GM23338 (cell line): ENCODE results near the gene TRAF1. TPM values are rescaled to one million over a fixed set of nuclear protein-coding genes. Genes with fewer than 3 reads are reported as not detected.

ENCODE experiments used
- ATAC-seq: fragments of 200-7000 bp; cut with Tn5 transposase; 3 replicates; pipeline ENCODE4 v1.9.1; 2020
- DNase-seq: peaks from one replicate; pipeline ENCODE4 v3.0.0-alpha.2; 2015; ENCODE audit warnings: low spot score
- H2AFZ ChIP-seq: fragments of 200-600 bp; sonication (generic); 2 replicates; pipeline ENCODE4 v1.8.0; 2016; ENCODE audit warnings: antibody characterized with exemption, mild to moderate bottlenecking, moderate library complexity
- H3F3A ChIP-seq: fragments of 200-600 bp; sonication (generic); replicated peaks from 2 replicates; pipeline ENCODE4 v1.8.0; 2017; ENCODE audit warnings: antibody characterized with exemption, mixed run types, low read depth
- H3K27ac ChIP-seq: fragments of 200-600 bp; sonication (generic); 2 replicates; pipeline ENCODE4 v1.6.1; 2016; ENCODE audit warnings: low read depth
- H3K27me3 ChIP-seq: fragments of 200-600 bp; sonication (generic); 2 replicates; pipeline ENCODE4 v1.8.0; 2016; ENCODE audit warnings: mild to moderate bottlenecking, mixed run types, moderate library complexity; ENCODE audit not compliant: insufficient read depth
- H3K36me3 ChIP-seq: fragments of 200-600 bp; sonication (generic); 2 replicates; pipeline ENCODE4 v1.8.0; 2016; ENCODE audit warnings: mild to moderate bottlenecking; ENCODE audit not compliant: insufficient read depth
- H3K4me1 ChIP-seq: fragments of 200-600 bp; sonication (generic); 2 replicates; pipeline ENCODE4 v1.8.0; 2016; ENCODE audit warnings: mild to moderate bottlenecking, moderate library complexity; ENCODE audit not compliant: insufficient read depth
- H3K4me2 ChIP-seq: fragments of 200-600 bp; sonication (generic); 2 replicates; pipeline ENCODE4 v1.7.1; 2017; ENCODE audit warnings: mixed run types
- H3K4me3 ChIP-seq: fragments of 200-600 bp; sonication (generic); 2 replicates; pipeline ENCODE4 v1.6.1; 2016; ENCODE audit warnings: mixed run types
- H3K79me2 ChIP-seq: fragments of 200-600 bp; sonication (generic); replicated peaks from 2 replicates; pipeline ENCODE4 v1.8.0; 2017; ENCODE audit warnings: mild to moderate bottlenecking; ENCODE audit not compliant: insufficient read depth
- H3K9me2 ChIP-seq: fragments of 200-600 bp; sonication (generic); 2 replicates; pipeline ENCODE4 v1.8.0; 2017; ENCODE audit not compliant: insufficient read depth
- H4K20me1 ChIP-seq: fragments of 200-600 bp; sonication (generic); replicated peaks from 2 replicates; pipeline ENCODE4 v1.8.0; 2017; ENCODE audit warnings: mild to moderate bottlenecking; ENCODE audit not compliant: insufficient read depth
- H3K27ac Mint-ChIP-seq: 2 replicates; pipeline ENCODE4 v1.8.0; 2020; ENCODE audit warnings: inconsistent platforms, mild to moderate bottlenecking, moderate library complexity, mixed read lengths
- H3K27me3 Mint-ChIP-seq: 3 replicates; pipeline ENCODE4 v1.8.0; 2022; ENCODE audit warnings: low read depth, mild to moderate bottlenecking, moderate library complexity, mixed read lengths, inconsistent platforms; ENCODE audit not compliant: insufficient read depth, poor library complexity
- H3K36me3 Mint-ChIP-seq: 3 replicates; pipeline ENCODE4 v1.8.0; 2021; ENCODE audit warnings: low read depth, mild to moderate bottlenecking, inconsistent platforms, moderate library complexity, mixed read lengths
- H3K4me1 Mint-ChIP-seq: 3 replicates; pipeline ENCODE4 v1.8.0; 2020; ENCODE audit warnings: mild to moderate bottlenecking, inconsistent platforms, mixed read lengths
- H3K4me3 Mint-ChIP-seq: 3 replicates; pipeline ENCODE4 v1.8.0; 2021; ENCODE audit warnings: moderate library complexity, mild to moderate bottlenecking, inconsistent platforms, mixed read lengths
- H3K9me3 Mint-ChIP-seq: 3 replicates; pipeline ENCODE4 v1.8.0; 2020; ENCODE audit warnings: moderate library complexity, mild to moderate bottlenecking, inconsistent platforms, mixed read lengths
- EZH2phosphoT487 ChIP-seq: fragments of 200-600 bp; sonication (generic); IDR thresholded peaks from one replicate; pipeline ENCODE4 v1.8.1; 2018; ENCODE audit warnings: antibody characterized with exemption; ENCODE audit not compliant: unreplicated experiment
- POLR2AphosphoS5 ChIP-seq: IDR thresholded peaks from 2 replicates; pipeline ENCODE4 v1.6.1; 2016; ENCODE audit warnings: antibody characterized with exemption, low read depth
- ZNF114 ChIP-seq: fragments of 250-450 bp; sonication (Bioruptor Pico); IDR thresholded peaks from 2 replicates; pipeline ENCODE4 v1.5.0; 2020; ENCODE audit warnings: mild to moderate bottlenecking, moderate library complexity
- ZNF331 ChIP-seq: fragments of 250-450 bp; sonication (Bioruptor Pico); IDR thresholded peaks from 2 replicates; pipeline ENCODE4 v1.5.0; 2020; ENCODE audit warnings: low read depth, mild to moderate bottlenecking, moderate library complexity
- polyA plus RNA-seq: library from polyadenylated mRNA; unstranded; fragments of >200 nt; fragmentation: Nextera tagmentation; extraction: Ambion mirVana; gene quantifications from 2 replicates; pipeline ENCODE4 v1.2.1, GENCODE V29; 2016
- total RNA-seq: library from RNA; depleted of rRNA; stranded (reverse); fragments of >200 nt; shearing (Covaris generic); gene quantifications from 2 replicates; pipeline ENCODE4 v1.2.3, GENCODE V29; 2014
- TF ChIP-seq, protein P1 (sequence below): fragments of 250-450 bp; sonication (Bioruptor Pico); IDR thresholded peaks from 2 replicates; pipeline ENCODE4 v1.5.0; 2020; ENCODE audit warnings: mild to moderate bottlenecking, moderate library complexity

Gene TRAF1
- total and polyA plus RNA-seq, 2 experiments from 2014 or later = 0.39 to 1.4 TPM

DNA sequence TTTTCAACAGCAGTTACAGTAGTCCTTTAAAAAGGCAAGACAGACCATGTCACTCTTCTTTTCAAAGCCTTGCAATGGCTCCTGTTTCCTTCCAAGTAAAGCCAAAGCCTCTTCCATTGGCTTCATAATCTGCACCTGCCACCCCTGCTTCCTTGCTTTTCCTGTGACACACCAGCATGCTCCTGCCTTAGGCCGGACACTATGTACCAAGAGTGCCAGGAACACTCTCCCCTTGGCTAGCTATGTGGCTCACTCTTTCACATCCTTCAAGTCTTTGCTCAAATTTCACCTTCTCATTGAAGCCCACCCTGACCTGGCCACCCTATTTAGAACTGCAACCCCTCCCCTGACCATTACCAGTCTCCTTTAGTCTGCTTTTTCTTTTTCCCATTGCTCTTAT lies 22.2 kb upstream of the TRAF1 start:
- Mint-ChIP-seq H3K4me3 (no peak overlapping the region), H3K27me3 (peaks cover 3% of the 10 kb centered on the region), H3K36me3 (no peaks in the 10 kb centered on the region), H3K9me3 (no peaks in the 10 kb centered on the region), H3K4me1 (peaks cover 16% of the 10 kb centered on the region; the same call in 2 of the 3 replicates), H3K27ac (no peak overlapping the region)
- ATAC-seq (no peak), DNase-seq (no peak)
- Histone ChIP-seq H3K4me3 (no peak overlapping the region), H3F3A (0 out of 2 replicates have a peak, but pooled peaks cover 4% of the 10 kb centered on the region), H3K4me1 (peaks cover 18% of the 10 kb centered on the region), H3K9me2 (no peaks in the 10 kb centered on the region), H3K27ac (no peak overlapping the region), H3K27me3 (no peaks in the 10 kb centered on the region), H3K36me3 (no peaks in the 10 kb centered on the region), H2AFZ (no peak overlapping the region), H4K20me1 (no peaks in the 10 kb centered on the region), H3K79me2 (no peaks in the 10 kb centered on the region), H3K4me2 (no peak overlapping the region)
- no peak for TF ChIP-seq EZH2phosphoT487
- no peak for TF ChIP-seq ZNF114 (CRISPR knock-in tag)
- TF ChIP-seq, protein P1, sequence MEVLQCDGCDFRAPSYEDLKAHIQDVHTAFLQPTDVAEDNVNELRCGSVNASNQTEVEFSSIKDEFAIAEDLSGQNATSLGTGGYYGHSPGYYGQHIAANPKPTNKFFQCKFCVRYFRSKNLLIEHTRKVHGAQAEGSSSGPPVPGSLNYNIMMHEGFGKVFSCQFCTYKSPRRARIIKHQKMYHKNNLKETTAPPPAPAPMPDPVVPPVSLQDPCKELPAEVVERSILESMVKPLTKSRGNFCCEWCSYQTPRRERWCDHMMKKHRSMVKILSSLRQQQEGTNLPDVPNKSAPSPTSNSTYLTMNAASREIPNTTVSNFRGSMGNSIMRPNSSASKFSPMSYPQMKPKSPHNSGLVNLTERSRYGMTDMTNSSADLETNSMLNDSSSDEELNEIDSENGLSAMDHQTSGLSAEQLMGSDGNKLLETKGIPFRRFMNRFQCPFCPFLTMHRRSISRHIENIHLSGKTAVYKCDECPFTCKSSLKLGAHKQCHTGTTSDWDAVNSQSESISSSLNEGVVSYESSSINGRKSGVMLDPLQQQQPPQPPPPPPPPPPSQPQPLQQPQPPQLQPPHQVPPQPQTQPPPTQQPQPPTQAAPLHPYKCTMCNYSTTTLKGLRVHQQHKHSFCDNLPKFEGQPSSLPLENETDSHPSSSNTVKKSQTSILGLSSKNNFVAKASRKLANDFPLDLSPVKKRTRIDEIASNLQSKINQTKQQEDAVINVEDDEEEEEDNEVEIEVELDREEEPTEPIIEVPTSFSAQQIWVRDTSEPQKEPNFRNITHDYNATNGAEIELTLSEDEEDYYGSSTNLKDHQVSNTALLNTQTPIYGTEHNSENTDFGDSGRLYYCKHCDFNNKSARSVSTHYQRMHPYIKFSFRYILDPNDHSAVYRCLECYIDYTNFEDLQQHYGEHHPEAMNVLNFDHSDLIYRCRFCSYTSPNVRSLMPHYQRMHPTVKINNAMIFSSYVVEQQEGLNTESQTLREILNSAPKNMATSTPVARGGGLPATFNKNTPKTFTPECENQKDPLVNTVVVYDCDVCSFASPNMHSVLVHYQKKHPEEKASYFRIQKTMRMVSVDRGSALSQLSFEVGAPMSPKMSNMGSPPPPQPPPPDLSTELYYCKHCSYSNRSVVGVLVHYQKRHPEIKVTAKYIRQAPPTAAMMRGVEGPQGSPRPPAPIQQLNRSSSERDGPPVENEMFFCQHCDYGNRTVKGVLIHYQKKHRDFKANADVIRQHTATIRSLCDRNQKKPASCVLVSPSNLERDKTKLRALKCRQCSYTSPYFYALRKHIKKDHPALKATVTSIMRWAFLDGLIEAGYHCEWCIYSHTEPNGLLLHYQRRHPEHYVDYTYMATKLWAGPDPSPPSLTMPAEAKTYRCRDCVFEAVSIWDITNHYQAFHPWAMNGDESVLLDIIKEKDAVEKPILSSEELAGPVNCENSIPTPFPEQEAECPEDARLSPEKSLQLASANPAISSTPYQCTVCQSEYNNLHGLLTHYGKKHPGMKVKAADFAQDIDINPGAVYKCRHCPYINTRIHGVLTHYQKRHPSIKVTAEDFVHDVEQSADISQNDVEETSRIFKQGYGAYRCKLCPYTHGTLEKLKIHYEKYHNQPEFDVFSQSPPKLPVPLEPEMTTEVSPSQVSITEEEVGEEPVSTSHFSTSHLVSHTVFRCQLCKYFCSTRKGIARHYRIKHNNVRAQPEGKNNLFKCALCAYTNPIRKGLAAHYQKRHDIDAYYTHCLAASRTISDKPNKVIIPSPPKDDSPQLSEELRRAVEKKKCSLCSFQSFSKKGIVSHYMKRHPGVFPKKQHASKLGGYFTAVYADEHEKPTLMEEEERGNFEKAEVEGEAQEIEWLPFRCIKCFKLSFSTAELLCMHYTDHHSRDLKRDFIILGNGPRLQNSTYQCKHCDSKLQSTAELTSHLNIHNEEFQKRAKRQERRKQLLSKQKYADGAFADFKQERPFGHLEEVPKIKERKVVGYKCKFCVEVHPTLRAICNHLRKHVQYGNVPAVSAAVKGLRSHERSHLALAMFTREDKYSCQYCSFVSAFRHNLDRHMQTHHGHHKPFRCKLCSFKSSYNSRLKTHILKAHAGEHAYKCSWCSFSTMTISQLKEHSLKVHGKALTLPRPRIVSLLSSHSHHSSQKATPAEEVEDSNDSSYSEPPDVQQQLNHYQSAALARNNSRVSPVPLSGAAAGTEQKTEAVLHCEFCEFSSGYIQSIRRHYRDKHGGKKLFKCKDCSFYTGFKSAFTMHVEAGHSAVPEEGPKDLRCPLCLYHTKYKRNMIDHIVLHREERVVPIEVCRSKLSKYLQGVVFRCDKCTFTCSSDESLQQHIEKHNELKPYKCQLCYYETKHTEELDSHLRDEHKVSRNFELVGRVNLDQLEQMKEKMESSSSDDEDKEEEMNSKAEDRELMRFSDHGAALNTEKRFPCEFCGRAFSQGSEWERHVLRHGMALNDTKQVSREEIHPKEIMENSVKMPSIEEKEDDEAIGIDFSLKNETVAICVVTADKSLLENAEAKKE (CRISPR knock-in tag) = no peak
- no peak for TF ChIP-seq ZNF331

DNA sequence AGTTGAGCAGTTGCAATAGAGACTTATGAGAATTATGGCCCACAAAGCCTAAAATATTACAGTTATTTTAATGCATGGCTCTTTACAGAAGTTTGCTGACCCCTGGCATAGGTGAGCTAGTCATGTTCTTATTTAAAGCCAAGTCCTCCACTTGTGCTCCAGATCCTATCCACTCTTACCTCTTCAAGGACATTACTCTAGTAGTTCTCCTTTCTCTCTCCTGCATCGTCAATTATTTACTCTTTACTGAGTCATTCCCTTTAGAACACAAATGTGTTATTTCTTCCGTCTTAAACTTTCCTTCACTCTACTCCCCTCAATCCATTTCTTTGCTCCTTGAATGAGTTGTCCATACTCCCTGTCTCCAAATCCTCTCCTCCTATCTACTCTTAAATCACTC lies 20.6 kb upstream of the TRAF1 start:
- peaks cover 19% of the 10 kb centered on the region; the same call in 2 of the 3 replicates for H3K4me1 Mint-ChIP-seq
- H3K4me2 ChIP-seq = no peak overlapping the region
- TF ChIP-seq, protein P1 (CRISPR knock-in tag) = no peak
- TF ChIP-seq POLR2AphosphoS5 = no peak
- TF ChIP-seq ZNF331 = no peak

More for the DNA sequence above, 20.6 kb upstream of the TRAF1 start:
- H3K27ac ChIP-seq = no peak overlapping the region
- Mint-ChIP-seq H3K36me3 (no peaks in the 10 kb centered on the region), H3K27me3 (peaks cover 3% of the 10 kb centered on the region), H3K4me3 (no peak overlapping the region), H3K27ac (no peak overlapping the region), H3K9me3 (no peaks in the 10 kb centered on the region)
- no peak overlapping the region for H2AFZ ChIP-seq
- DNase-seq (no peak), ATAC-seq (no peak)
- H3K27me3 ChIP-seq = no peaks in the 10 kb centered on the region
- peaks cover 28% of the 10 kb centered on the region for H3K4me1 ChIP-seq
- H3F3A ChIP-seq = 0 out of 2 replicates have a peak, but pooled peaks cover 7% of the 10 kb centered on the region
- no peaks in the 10 kb centered on the region for H3K79me2 ChIP-seq
- H4K20me1 ChIP-seq = no peaks in the 10 kb centered on the region
- H3K4me3 ChIP-seq = no peak overlapping the region
- no peaks in the 10 kb centered on the region for H3K9me2 ChIP-seq
- no peaks in the 10 kb centered on the region for H3K36me3 ChIP-seq
